GM18507 (cell line): ENCODE measurements around the gene PDZD2.
"Not testable (repeated sequence)": the region's sequence is repeated elsewhere in the genome, so short reads cannot be mapped to it uniquely, and the experiment has no call there.

ENCODE experiments used
- DNase-seq: peaks from one replicate; pipeline ENCODE4 v3.0.0; 2011; ENCODE audit warnings: low read depth; ENCODE audit not compliant: insufficient read length; ENCODE audit errors: extremely low spot score
- FAIRE-seq: peaks from 2 replicates; lab custom pipeline; 2011; peaks lifted over from hg19 to GRCh38; lab: Jason Lieb, UNC

Gene PDZD2

DNA sequence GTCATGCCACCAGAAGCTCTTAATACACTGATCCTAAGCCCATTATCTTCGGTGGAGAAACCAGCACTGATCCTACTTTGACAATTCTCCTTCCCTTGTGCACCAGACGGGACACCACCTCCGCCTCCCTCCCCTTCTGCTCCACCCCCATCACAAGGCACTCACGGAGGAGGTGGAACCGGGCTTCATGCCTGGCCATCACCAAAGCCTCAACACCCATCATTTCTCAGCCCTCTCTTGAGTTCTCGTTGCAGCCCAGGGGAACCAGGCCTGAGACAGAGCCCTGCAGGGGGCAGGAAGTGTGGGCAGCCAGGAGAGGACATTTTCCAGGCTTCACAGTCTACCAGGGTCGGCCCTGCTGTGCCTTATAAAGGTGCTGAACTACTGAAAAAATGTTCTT, 374.7 kb downstream of the PDZD2 start:
- DNase-seq (no peak), FAIRE-seq (no peak)

- DNase-seq = no peak
- peak; percentile 72 for FAIRE-seq
Observed at GRCh38 chr5:32014096-32014745, 375.3 kb downstream of the PDZD2 start.

DNA sequence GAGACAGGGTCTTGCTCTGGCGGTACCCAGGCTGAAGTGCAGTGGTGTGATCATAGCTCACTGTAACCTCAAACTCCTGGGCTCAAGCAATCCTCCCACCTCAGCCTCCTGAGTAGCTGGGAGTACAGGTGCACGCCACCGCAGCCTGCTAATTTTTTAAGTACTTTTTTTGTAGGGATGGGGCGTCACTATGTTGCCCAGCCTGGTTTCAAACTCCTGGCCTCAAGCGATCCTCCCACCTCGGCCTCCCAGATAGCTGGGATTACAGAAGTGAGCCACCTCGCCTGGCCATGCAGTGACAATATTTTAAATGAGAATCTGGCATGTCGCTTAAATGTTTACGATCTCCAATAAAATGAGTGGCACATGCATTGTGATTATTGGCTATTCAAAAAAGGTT, 376.3 kb downstream of the PDZD2 start:
- not testable (repeated sequence) for DNase-seq, FAIRE-seq

DNA sequence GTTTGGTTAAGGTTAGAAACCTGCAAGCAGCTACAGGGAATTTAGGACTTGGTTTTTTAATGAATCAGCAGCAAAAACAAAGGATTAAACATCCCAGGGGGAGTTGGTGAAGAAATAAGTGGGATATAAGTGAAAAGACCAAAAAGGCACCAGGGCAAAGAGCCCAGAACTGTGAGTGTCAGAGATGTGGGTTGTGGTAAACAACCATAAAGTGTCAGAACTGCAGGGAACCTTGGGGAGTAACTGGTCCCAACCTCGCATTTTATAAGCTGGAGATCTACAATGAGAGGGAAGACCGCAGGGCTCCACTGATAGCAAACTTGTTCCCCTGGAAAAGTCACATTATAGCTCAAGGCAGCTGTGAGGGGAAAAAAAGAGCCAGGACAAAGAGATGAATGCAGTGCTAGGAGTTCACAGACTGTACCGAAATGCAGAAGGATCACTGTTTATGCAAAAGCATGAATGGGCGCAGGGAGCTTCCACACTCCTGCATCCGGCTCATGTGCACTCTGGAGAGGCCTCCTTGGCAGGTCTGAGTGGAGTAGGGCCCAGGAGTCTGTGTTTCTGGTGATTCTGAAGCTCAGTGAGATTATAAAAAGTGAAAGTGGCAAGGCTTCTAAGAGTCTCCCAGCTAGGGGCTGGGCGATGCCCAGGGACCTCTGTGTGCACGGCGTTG, 378.9 kb downstream of the PDZD2 start:
- FAIRE-seq = no peak
- no peak for DNase-seq

DNA sequence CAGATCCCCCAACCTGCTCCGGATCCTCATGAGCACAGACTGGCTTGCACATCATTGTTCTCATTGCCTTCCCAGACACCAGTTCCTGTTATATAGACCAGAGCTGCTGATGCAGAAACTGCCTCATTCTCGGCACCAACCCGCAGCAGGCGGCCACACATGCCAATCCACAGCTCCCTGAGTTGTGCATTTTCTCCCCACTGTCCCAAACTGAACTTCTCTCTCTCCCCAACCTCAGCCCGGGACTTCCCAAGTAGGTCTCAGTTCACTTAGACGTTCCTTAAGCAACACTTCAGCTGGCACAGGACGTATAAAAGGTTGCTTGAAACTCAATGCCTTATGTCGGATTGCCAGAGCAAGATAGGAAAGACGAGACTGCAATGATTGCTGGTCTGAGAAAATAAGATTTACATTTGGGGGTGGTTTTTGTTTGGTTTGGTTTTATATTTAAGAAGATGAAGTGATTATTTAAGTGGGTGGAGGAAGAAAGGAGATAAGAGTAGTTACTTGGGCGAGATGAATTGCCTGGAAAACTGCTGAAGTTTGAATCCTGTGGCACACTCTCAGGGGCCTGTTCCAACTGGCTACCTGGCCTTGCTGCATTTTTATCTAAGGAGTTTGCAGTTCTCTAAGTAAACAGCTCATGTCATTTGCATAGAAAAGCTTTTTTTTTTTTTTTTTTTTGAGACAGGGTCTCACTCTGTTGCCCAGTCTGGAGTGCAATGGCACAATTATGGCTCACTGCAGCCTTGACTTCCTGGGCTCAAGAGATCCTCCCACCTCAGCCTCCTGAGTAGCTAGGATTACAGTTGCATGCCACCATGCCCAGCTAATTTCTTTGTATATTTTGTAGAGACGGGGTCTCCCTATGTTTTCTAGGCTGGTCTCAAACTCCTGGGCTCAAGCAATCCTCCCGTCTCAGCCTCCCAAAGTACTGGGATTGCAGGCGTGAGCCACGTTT, 379.8 kb downstream of the PDZD2 start:
- peak; percentile 78 for FAIRE-seq
- DNase-seq = no peak

- DNase-seq = no peak
- FAIRE-seq = peak; percentile 88
Observed at GRCh38 chr5:32020271-32020670, 381.3 kb downstream of the PDZD2 start.

GRCh38 chr5:32020946-32021345, 382.0 kb downstream of the PDZD2 start:
- FAIRE-seq = no peak
- no peak for DNase-seq

GRCh38 chr5:32021771-32022170, 382.8 kb downstream of the PDZD2 start:
- DNase-seq = no peak
- FAIRE-seq = no peak

DNA sequence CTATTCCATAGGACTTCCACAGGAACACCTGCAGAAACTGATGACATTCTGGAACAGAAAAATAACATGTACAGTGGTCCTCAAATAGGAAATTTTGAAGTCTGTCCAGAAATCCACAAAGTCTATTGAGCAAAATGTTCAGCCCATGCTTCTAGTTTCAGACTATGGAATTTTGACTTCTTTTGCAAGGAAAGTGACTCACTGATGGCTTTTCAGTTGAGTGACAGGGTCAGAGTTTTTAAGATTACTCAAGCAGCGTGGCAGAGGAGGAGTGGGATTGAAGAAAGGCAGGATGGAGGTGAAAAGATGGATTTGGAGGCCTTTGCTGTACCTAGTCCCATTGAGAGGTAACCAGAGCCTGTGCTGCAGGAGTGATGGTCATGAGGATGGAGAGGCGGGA, 383.7 kb downstream of the PDZD2 start:
- DNase-seq = no peak
- FAIRE-seq = no peak

GRCh38 chr5:32023816-32024215, 384.9 kb downstream of the PDZD2 start:
- DNase-seq (no peak), FAIRE-seq (no peak)

GRCh38 chr5:32024751-32025150, 385.8 kb downstream of the PDZD2 start:
- DNase-seq = no peak
- FAIRE-seq = no peak

DNA sequence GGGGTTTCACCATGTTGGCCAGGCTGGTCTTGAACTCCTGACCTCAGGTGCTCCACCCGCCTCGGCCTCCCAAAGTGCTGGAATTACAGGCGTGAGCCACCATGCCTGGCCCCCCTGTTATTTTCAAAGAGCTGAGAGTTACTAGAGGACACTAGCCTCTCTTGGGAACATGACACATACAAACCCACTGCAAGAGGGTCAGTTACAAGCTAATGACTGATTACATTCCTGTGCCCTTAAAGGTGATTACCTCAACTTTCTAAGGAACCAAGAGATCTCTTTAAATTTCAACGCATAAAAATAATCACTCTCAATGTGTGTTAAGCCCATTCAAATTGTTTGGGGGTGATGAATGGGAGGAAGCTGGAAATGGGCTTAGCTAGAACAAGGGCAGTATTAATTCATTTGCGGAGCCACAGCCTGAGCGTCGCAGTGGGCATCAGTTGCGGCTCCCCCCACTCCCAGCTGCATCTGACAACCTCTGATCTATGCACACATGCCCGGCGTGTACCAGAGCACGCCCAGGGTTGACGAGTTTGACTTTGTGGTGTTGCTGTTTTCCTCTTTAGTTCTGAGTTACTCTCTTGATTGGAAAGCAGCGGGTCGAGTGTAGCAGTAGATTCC, 388.3 kb downstream of the PDZD2 start:
- FAIRE-seq = no peak
- DNase-seq = no peak

- FAIRE-seq (no peak), DNase-seq (no peak)
Observed at GRCh38 chr5:32027717-32028458, 389.0 kb downstream of the PDZD2 start.

- no peak for FAIRE-seq
Observed at GRCh38 chr5:32029261-32029660, 390.3 kb downstream of the PDZD2 start.

GRCh38 chr5:32029781-32030180, 390.9 kb downstream of the PDZD2 start:
- DNase-seq (no peak), FAIRE-seq (no peak)

More at GRCh38 chr5:32029261-32029660, 390.3 kb downstream of the PDZD2 start:
- DNase-seq = no peak

DNA sequence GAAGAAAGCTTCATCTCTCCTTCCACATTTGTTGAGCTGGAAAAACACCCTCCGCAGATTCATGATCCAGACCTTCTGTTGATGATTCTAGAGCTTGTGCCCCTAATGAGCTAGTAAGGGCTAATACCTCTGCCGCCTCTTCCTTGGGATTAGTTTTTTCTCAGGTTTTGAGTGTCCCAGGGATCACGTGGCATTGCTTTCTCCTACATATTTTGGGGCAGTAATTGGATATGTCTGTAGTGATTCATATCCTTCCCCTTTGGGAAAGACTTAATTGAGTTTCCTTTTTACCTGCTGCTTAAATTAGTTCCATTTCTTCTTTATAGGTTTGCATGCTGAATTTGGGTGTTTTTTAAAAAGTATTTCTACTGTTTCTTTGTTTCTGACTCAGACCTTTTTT, 391.3 kb downstream of the PDZD2 start:
- no peak for DNase-seq
- no peak for FAIRE-seq

GRCh38 chr5:32030686-32031085, 391.8 kb downstream of the PDZD2 start:
- FAIRE-seq (no peak), DNase-seq (no peak)

GRCh38 chr5:32031089-32031488, 392.2 kb downstream of the PDZD2 start:
- no peak for DNase-seq
- FAIRE-seq = no peak

DNA sequence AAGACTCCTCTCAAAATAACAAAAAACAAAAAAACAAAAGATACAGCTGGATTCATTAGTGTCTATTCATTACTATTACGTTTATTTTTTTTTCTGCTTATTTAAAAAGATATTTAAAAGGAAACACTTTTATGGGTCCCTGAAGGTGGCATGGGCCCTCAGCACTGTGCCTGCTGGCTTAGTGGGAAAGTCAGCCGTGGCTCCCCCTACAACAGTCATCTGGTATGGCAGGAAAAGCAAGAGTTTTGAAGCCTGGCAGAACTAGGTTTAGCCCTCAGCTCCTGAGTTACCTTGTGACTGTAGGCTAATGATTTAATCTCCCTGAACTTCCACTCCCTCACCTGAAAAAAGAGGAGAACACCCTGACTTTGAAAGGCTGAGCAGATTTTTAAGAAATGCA, 399.6 kb downstream of the PDZD2 start:
- FAIRE-seq (no peak), DNase-seq (no peak)
